Measurements from ENCODE around the gene C8A. TPM values are rescaled to one million over a fixed set of nuclear protein-coding genes. Genes with fewer than 3 reads are reported as not detected.

Gene C8A
- total and polyA plus RNA-seq, 2 of the 13 experiments (the other 11 are each of a cell fraction or from before 2014, with no cell fraction given), result 10.5 to 15.0 TPM

GRCh38 chr1:56961426-56961825, 106.8 kb downstream of the C8A start:
- H3K4me1 ChIP-seq (ENCODE audit: insufficient read depth, low read length), result peaks cover 70% of the 10 kb centered on the region
- no peak for DNase-seq (ENCODE audit: low spot score)
- 95% methylated on average over 10 of the region's 10 CpGs for WGBS (ENCODE audit: low lambda C conversion rate)
- H3K79me2 ChIP-seq (ENCODE audit: insufficient read depth, low read length), result no peaks in the 10 kb centered on the region
- no TSS peak for BruUV-seq (replicated peaks)
- no peak overlapping the region for H3K27ac ChIP-seq (ENCODE audit: extremely low read length, insufficient read depth, low read length)
- no peak overlapping the region for H2AFZ ChIP-seq (ENCODE audit: low read length)
- no peak overlapping the region for H3K4me2 ChIP-seq (ENCODE audit: low read depth, low read length)
- ATAC-seq, result no peak
- no peak for TF ChIP-seq ZNF510 (CRISPR knock-in tag; IDR thresholded peaks at IDR 0.05; ENCODE audit: low read depth)
- no peak for TF ChIP-seq ZSCAN22 (CRISPR knock-in tag; IDR thresholded peaks at IDR 0.05)
- TF ChIP-seq STAG1 (CRISPR knock-in tag; IDR thresholded peaks at IDR 0.05), result no peak
- no peak for TF ChIP-seq ZBTB34 (CRISPR knock-in tag; IDR thresholded peaks at IDR 0.05)
- no peak for TF ChIP-seq ZNF616 (CRISPR knock-in tag; IDR thresholded peaks at IDR 0.05; ENCODE audit: low read depth)
- no peak for TF ChIP-seq NCOR1 (IDR thresholded peaks at IDR 0.05; ENCODE audit: borderline replicate concordance, low read length)
- no peak for TF ChIP-seq ZNF276 (CRISPR knock-in tag; IDR thresholded peaks at IDR 0.05; ENCODE audit: low read depth)
- FAIRE-seq, result no peak
- no peaks in the 10 kb centered on the region for H3K9me3 ChIP-seq (ENCODE audit: low read length)
- no peaks in the 10 kb centered on the region for H3K36me3 ChIP-seq (replicated peaks in 1 of 2; ENCODE audit: control insufficient read depth in 1 of 2, insufficient read depth in 2 of 2, low read length in 2 of 2)
- in situ Hi-C loops (cut with HindIII; ENCODE audit: extremely low pct_ligation_motif_present, low pct_unique_long_range_greater_than_20kb), result no loop called here
- no peaks in the 10 kb centered on the region for H3K27me3 ChIP-seq (ENCODE audit: control insufficient read depth in 1 of 2, insufficient read depth in 2 of 2, low read length in 2 of 2)
- no peaks in the 10 kb centered on the region for H4K20me1 ChIP-seq (ENCODE audit: insufficient read depth, low read length)
- no peak overlapping the region for H3K4me3 ChIP-seq (replicated peaks in 1 of 3; ENCODE audit: insufficient read depth in 1 of 3, low read depth in 2 of 3, low read length in 3 of 3)
- ChIA-PET CTCF (ENCODE audit: low intra/inter-chr PET ratio, low total read pairs) (no interaction called here), POLR2A (no interaction called here)
- intact Hi-C loops (cut with micrococcal nuclease; ENCODE audit: unreplicated experiment), result loop anchor here (10.0 kb wide), 1 partner anchor 103 kb away; no protein-coding TSS in a partner anchor
- H3K9ac ChIP-seq (ENCODE audit: insufficient read depth, low read depth, low read length), result no peak overlapping the region

Data from HepG2 (cell line).